ENCODE data around the gene NISCH.

The NISCH gene

DNA sequence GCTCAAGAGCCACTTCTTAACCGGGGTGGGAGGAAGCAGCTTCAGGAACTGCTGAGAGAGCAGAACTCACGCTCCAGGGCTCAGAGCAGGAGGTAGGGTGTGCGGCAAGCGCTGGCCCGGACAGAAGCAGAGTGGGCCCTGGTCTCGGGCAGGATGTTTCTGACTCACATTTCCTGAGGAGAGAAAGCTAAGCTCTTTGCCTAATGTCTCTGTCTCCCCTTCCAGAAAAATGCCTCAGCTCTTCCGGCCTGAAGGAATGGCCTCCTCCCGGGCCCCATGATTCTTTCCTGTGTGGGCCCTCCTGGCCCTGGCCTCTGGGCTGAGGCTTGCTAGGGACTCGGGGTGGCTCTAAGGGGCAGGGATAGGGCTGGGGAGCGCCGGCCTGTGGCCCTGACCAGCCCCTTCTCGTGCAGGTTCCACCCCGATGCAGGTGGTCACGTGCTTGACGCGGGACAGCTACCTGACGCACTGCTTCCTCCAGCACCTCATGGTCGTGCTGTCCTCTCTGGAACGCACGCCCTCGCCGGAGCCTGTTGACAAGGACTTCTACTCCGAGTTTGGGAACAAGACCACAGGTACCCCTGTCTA, 35.6 kb downstream of the NISCH start:
- DNase-seq, result no peak

- DNase-seq, result no peak
These were observed 36.7 kb downstream of the NISCH start for GRCh38 chr3:52492059-52492458.

DNA sequence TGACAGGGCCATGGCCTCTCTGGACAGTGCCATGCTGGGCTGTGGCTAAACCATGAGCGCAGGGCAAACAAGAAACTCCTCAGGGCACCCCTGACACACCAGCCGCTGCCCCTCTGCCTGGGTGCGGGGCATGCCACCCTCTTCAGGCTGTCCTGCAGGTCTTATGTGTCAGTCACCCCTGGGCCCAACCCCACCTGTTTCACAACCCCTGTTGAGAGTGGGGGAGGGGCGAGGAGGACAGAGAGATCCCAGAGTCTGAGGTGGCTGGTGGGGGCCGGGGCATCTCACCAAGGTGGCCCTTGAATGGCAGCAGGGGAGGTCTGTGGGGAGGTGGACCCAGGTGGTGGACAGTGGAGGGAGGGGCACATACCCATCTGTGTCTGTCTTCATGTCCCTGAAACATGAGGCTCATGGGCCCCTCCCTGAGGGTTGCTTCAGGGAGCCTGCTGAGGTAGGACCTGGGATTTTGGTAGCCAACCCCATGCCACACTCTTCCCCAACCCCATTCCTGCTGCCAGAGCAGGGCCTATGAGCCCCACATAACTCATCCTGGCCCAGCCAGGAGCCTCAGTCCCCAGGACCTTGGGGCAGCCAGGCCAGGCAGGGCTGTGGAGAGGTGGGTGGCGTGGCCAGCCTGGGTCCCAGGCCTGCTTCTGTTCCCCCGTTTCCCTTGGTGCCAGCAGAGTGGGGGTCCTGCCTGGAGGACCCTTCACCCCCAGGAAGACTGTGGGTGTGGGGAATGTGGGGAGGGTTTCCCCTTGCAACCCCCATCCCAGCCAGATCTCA, 38.0 kb downstream of the NISCH start:
- DNase-seq, result no peak

GRCh38 chr3:52494445-52494844, 39.0 kb downstream of the NISCH start:
- peak; percentile 26 for DNase-seq

GRCh38 chr3:52494886-52495495, 39.6 kb downstream of the NISCH start, which contains the start of gene STAB1:
TSS of gene STAB1 (plus strand) at chr3:52495338. CDS start at chr3:52495414, 76 bp downstream.
- DNase-seq, result no peak

DNA sequence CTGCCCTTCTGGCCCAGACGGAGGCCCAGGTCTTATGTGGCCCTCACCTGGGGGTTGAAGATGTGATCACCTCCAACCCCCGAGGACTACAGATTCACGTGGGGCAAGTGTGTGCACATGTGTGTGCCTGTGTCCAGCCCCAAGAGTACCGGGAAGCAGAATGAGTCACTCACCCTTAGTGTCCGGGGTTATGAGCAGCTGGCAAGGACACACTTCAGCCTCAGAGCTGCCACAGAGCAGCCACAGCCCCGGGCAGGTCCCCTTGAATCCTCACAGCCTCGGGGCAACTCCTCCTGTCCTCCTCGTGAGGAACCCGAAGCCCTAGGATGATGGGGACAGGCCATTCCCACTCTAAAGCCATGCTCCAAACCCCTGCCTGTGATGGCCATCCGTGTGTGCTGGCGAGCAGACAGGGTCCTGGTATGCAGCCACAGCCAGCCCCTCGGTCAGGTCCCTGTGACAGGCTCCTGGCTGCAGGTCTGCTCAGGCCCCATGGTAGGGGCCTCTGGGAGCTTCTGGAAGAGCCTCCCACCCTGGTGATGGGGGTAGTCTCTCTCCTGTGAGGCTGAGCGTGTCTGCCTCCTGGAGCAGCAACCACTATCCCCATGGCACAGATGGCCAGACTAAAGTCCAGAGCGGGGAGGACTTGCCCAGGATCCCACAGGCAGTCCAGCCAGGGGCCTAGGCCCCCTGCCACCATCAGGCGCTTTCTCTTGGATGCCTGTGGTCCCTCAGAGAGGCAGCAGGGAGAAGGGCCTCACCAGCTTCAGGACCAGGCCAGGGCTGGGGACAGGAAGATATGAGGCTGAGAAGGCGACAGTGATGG, 40.6 kb downstream of the NISCH start:
- no peak for DNase-seq

- no peak for DNase-seq
These were observed 43.0 kb downstream of the NISCH start for GRCh38 chr3:52498137-52499054.

GRCh38 chr3:52501046-52501445, 45.6 kb downstream of the NISCH start:
- DNase-seq, result no peak

GRCh38 chr3:52502001-52502400, 46.6 kb downstream of the NISCH start:
- no peak for DNase-seq

GRCh38 chr3:52502808-52503350, 47.5 kb downstream of the NISCH start:
- DNase-seq, result no peak

GRCh38 chr3:52503788-52504424, 48.5 kb downstream of the NISCH start:
- DNase-seq, result peak; percentile 72

GRCh38 chr3:52504977-52505376, 49.6 kb downstream of the NISCH start:
- DNase-seq, result no peak

DNA sequence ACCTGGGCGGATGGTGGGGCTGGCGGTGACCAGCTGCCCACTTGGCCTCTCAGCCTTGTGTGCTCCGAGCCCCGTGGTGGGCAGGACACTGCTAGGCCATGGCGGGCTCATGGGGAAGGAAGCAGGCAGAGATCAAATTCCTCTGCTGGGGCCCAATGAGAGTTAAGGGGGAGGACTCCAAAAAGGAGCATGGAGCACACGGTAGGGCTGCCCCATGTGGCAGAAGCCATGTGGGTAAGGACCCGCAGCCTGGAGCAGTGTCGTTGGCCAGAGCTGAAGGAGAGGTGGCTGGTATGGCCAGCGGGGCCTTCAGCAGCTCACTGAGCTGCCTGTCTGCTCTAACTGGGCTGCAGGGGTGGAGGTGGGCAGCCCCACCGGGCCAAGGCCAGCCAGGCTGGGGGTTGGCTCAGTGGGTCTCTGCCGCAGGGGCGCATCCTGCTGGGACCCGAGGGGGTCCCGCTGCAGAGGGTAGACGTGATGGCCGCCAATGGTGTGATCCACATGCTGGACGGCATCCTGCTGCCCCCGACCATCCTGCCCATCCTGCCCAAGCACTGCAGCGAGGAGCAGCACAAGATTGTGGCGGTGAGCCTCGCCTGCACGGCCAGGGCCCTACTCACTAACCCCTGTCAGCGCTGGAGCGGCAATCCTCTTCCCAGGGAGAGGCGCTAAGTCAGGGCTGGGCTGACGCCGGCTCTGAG, 51.0 kb downstream of the NISCH start:
- DNase-seq, result no peak

DNA sequence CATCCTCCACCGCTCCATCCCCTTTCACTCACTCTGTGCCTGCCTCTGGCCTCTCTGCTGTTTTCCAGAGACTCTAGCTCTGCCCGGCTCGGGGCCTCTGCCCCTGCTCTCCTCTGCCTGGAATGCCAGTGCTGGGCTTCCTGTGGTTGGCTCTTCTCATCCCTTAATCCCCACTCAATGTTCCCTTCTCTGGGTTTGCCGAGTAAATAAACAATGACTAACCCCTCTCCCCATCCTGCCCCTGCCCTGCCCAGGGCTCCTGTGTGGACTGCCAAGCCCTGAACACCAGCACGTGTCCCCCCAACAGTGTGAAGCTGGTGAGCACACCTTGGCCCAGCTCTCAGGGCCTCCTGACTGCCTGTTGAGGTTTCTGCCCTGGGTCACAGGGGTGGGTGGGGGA, 52.0 kb downstream of the NISCH start:
- DNase-seq, result no peak

DNA sequence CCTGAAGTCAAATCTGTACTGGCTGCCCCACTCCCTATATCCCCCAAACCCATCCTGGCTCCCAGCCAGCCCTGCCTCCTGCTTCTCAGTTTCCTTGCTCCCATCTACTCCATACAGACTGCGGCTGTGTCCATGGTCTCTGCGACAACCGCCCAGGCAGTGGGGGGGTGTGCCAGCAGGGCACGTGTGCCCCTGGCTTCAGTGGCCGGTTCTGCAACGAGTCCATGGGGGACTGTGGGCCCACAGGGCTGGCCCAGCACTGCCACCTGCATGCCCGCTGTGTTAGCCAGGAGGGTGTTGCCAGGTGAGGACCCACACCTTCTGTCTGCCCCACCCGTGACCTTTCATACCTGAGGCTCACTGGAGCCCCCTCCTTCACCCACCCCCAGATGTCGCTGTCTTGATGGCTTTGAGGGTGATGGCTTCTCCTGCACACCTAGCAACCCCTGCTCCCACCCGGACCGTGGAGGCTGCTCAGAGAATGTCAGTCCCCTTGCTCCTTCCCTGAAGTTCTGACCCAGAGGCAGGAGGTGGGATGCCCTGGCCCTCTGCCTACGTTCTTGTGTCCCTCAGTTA, 54.4 kb downstream of the NISCH start:
- no peak for DNase-seq

GRCh38 chr3:52511509-52511908, 56.1 kb downstream of the NISCH start:
- DNase-seq, result no peak

DNA sequence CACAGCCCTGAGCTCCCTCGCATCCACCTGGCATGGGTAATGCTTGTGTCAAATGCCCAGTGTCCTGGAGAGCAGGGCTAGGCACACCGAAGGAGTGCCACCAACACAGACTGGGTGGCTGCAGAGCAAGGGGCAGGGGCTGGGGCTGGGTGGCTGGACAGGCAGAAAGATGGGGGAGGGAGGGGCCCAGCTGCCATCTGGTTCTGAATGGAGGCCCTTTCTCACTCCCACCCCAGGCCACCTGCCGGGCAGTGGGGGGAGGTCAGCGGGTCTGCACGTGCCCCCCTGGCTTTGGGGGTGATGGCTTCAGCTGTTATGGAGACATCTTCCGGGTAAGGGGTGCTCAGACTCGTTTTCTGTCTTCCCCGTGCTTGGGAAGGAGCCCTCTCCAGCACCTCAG, 56.7 kb downstream of the NISCH start:
- no peak for DNase-seq

GRCh38 chr3:52512727-52513126, 57.3 kb downstream of the NISCH start:
- DNase-seq, result no peak

DNA sequence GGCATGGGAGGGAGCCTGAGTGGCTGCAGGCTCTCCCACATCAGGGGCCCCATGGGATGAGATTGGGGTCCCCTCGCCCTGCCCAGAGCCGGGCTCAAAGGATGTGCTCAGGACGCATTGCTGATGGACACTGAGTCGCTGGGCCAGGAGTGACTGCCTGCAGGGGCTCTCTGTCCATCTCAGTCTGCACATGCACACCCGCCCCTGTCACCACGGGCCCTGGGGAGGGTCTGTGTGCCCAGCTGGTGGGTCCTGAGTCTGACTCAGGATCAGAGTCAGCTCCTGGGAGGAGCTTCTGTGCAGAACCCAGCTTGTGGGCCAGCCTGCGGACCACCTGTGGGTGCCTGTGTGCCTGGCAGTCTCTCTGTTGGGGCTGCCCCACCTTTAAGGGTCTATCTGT, 57.9 kb downstream of the NISCH start:
- no peak for DNase-seq

GRCh38 chr3:52514576-52514975, 59.2 kb downstream of the NISCH start:
- no peak for DNase-seq
